Activated CD4-positive, alpha-beta T cell treated with anti-CD3 and anti-CD28 coated beads, Interleukin-2, amount 10 ng/mL, durations not matched to agents 7 days and 5 days (primary cell): ENCODE data around the gene ATXN1. TPM values are rescaled to one million over a fixed set of nuclear protein-coding genes. Genes with fewer than 3 reads are reported as not detected.

Experiments used
- CTCF ChIA-PET: fragments of 350-600 bp; sonication (Branson Sonifier 250); formaldehyde crosslinking; loops from one replicate; lab custom pipeline; 2021; ENCODE audit warnings: antibody characterized with exemption; lab: Charles Lee
- POLR2A ChIA-PET: fragments of 350-600 bp; sonication (Branson Sonifier 250); formaldehyde crosslinking; loops from one replicate; lab custom pipeline; 2021; ENCODE audit warnings: antibody characterized with exemption; lab: Charles Lee
- DNase-seq: peaks from one replicate; pipeline ENCODE4 v3.0.0-alpha.2; 2020
- H3K27ac Mint-ChIP-seq: one replicate; pipeline ENCODE4 v1.8.0; 2021; ENCODE audit warnings: mild to moderate bottlenecking, moderate library complexity, mixed read lengths
- H3K27me3 Mint-ChIP-seq: one replicate; pipeline ENCODE4 v1.8.0; 2021; ENCODE audit warnings: mixed read lengths
- H3K36me3 Mint-ChIP-seq: one replicate; pipeline ENCODE4 v1.8.0; 2021; ENCODE audit warnings: low read depth, mixed read lengths
- H3K4me1 Mint-ChIP-seq: one replicate; pipeline ENCODE4 v1.8.0; 2021; ENCODE audit warnings: mixed read lengths
- H3K4me3 Mint-ChIP-seq: one replicate; pipeline ENCODE4 v1.8.0; 2021; ENCODE audit warnings: mild to moderate bottlenecking, moderate library complexity, mixed read lengths
- H3K9me3 Mint-ChIP-seq: one replicate; pipeline ENCODE4 v1.8.0; 2021; ENCODE audit warnings: mixed read lengths
- total RNA-seq, 2 experiments: library from RNA; stranded (reverse); gene quantifications; one replicate each; pipeline ENCODE4 v1.2.3, GENCODE V29; 2021

Gene ATXN1
- total RNA-seq, 2 experiments from 2014 or later = 36.0 to 40.4 TPM

DNA sequence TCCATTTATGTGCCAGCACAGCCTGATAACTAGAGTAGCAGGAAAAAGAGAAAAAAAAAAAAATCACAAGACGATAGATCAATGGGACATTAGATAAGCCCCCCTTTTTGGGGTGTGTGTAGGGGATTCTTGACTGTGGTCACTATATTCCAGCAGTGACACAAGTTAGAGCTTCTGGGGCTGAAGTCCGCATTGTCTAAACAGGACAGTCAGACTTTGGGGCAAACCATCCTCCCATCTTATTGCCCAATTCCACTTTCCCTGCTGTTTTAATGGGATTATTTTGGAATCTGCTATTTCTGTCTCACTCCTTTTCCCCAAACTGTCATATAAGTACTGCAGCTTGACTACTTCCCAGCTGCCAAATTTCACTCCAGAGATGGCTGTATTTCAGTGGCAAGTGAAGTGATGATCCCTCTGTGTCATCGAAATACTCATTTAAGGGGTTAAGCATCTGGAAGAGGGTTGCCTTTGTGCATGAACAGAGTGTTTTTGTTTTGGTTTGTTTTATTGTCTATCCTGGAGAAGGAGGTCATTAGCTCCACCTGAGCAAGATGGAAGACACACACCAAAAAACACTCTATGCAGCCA lies 182.5 kb downstream of the ATXN1 start:
- ChIA-PET CTCF (no interaction called here), POLR2A (no interaction called here)
- Mint-ChIP-seq H3K36me3 (peaks cover 22% of the 10 kb centered on the region), H3K27ac (no peak overlapping the region), H3K9me3 (no peaks in the 10 kb centered on the region), H3K4me1 (peaks cover 8% of the 10 kb centered on the region), H3K4me3 (no peak overlapping the region), H3K27me3 (no peaks in the 10 kb centered on the region)
- no peak for DNase-seq

- Mint-ChIP-seq H3K4me3 (no peak overlapping the region), H3K4me1 (peaks cover 24% of the 10 kb centered on the region), H3K27me3 (no peaks in the 10 kb centered on the region), H3K36me3 (peaks cover 16% of the 10 kb centered on the region), H3K9me3 (peaks cover 4% of the 10 kb centered on the region), H3K27ac (no peak overlapping the region)
- CTCF ChIA-PET = no interaction called here
- POLR2A ChIA-PET = no interaction called here
- no peak for DNase-seq
Measured at GRCh38 chr6:16576451-16577368, 184.6 kb downstream of the ATXN1 start.

DNA sequence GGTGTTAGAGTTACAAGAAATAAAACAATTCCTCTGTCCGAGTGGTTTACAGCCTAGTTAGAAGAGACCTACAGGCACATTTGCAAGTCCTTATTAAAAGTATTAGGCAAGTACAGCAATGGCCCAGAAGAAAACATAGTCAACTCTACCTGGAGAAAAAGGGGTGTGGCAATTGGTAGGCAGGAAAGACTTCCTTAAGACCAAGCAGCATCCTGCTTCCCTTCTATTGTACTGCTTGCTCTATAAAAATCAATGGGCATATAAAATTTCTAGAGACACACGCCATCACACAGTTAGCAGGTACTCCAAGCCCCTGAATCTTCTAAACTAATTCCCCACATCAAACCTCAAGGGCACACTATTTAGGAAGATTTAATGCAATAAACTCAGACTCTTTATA lies 185.6 kb downstream of the ATXN1 start:
- Mint-ChIP-seq H3K27me3 (peaks cover 2% of the 10 kb centered on the region), H3K4me1 (peaks cover 24% of the 10 kb centered on the region), H3K9me3 (peaks cover 4% of the 10 kb centered on the region), H3K4me3 (no peak overlapping the region), H3K36me3 (peaks cover 14% of the 10 kb centered on the region), H3K27ac (no peak overlapping the region)
- ChIA-PET POLR2A (no interaction called here), CTCF (no interaction called here)
- no peak for DNase-seq

DNA sequence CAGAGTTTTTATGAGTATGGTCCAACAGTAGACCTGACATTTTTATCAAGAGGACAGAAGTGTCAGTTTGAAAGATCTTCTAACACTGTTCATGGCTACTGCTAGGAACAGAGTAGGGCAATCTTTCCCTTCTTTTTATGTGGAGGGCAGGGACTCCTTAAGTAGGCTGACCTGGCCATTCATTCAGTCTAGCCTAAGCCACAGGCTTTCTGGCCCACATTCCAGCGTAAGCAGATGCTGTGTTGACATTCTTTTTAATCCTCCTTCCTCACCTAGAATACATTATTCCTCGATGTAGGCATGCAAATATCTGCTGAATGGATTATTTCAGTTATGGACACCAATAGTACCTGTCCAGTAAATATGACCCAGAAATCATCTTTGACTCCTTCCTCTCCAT lies 188.3 kb downstream of the ATXN1 start:
- H3K9me3 Mint-ChIP-seq = peaks cover 4% of the 10 kb centered on the region
- no peak for DNase-seq
- POLR2A ChIA-PET = no interaction called here
- H3K36me3 Mint-ChIP-seq = peaks cover 11% of the 10 kb centered on the region
- H3K27ac Mint-ChIP-seq = no peak overlapping the region
- H3K4me3 Mint-ChIP-seq = no peak overlapping the region
- CTCF ChIA-PET = interaction anchor here (0.5 to 0.7 kb wide), 3 partner anchors 15 to 243 kb away, joined by 4 to 6 read pairs (median 4); no protein-coding TSS in a partner anchor
- peaks cover 2% of the 10 kb centered on the region for H3K27me3 Mint-ChIP-seq
- H3K4me1 Mint-ChIP-seq = peaks cover 31% of the 10 kb centered on the region

- no peak for DNase-seq
- Mint-ChIP-seq H3K36me3 (peaks cover 11% of the 10 kb centered on the region), H3K27ac (no peak overlapping the region), H3K4me3 (no peak overlapping the region), H3K9me3 (peaks cover 4% of the 10 kb centered on the region), H3K4me1 (peaks cover 31% of the 10 kb centered on the region), H3K27me3 (peaks cover 2% of the 10 kb centered on the region)
- CTCF ChIA-PET = interaction anchor here (0.7 kb wide), 1 partner anchor 16 kb away, joined by 4 read pairs; no protein-coding TSS in a partner anchor
- POLR2A ChIA-PET = no interaction called here
Measured at GRCh38 chr6:16572317-16572716, 188.9 kb downstream of the ATXN1 start.

DNA sequence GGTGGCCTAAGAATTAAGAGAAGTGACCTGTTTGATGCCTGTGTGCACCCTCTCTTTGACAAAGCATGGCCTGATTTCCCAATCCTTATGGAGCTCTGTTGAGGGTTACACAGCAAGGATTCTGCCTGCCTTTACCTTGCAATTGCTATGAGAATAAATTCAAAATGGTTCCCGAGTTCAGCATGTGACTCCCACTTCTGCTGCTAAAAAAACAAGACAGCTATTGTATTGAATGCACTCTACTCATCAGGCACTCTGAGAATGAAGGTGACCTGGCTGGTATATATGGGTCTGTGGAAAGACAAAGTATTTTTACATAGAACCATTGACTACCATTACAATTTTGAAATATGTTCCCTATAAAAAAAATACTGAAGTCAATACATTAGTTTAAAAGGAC lies 190.3 kb downstream of the ATXN1 start:
- peaks cover 28% of the 10 kb centered on the region for H3K4me1 Mint-ChIP-seq
- peaks cover 11% of the 10 kb centered on the region for H3K36me3 Mint-ChIP-seq
- H3K4me3 Mint-ChIP-seq = no peak overlapping the region
- ChIA-PET CTCF (interaction anchor here (0.6 kb wide), 1 partner anchor 866 kb away, joined by 3 read pairs; no protein-coding TSS in a partner anchor), POLR2A (no interaction called here)
- DNase-seq = no peak
- peaks cover 2% of the 10 kb centered on the region for H3K27me3 Mint-ChIP-seq
- no peak overlapping the region for H3K27ac Mint-ChIP-seq
- peaks cover 4% of the 10 kb centered on the region for H3K9me3 Mint-ChIP-seq

- POLR2A ChIA-PET = no interaction called here
- no peak overlapping the region for H3K27ac Mint-ChIP-seq
- peaks cover 2% of the 10 kb centered on the region for H3K27me3 Mint-ChIP-seq
- peaks cover 24% of the 10 kb centered on the region for H3K4me1 Mint-ChIP-seq
- no peak for DNase-seq
- no peak overlapping the region for H3K4me3 Mint-ChIP-seq
- H3K36me3 Mint-ChIP-seq = peaks cover 10% of the 10 kb centered on the region
- peaks cover 4% of the 10 kb centered on the region for H3K9me3 Mint-ChIP-seq
- CTCF ChIA-PET = interaction anchor here (0.6 kb wide), 1 partner anchor 865 kb away, joined by 3 read pairs; no protein-coding TSS in a partner anchor
Measured at GRCh38 chr6:16570221-16570553, 191.1 kb downstream of the ATXN1 start.

DNA sequence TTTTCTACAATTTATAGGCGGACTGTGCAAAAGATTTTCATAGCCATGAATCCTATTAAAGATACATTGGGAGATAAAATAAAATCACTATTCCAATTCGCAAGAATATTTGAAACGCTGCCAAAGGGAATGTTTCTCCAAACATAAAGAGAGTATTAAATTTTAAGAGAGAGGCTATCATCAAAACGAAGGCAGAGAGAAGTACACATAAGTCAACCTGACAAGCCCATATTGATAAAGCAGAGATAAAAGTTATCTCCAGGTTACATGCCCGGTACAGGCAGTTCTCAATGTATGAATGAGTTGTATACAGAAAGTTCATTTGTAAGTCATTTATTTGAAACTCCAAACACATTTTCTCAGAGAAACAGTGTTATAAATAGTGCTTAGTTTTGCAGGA lies 193.1 kb downstream of the ATXN1 start:
- CTCF ChIA-PET = no interaction called here
- POLR2A ChIA-PET = no interaction called here
- Mint-ChIP-seq H3K4me3 (no peak overlapping the region), H3K9me3 (no peaks in the 10 kb centered on the region), H3K27ac (no peak overlapping the region), H3K36me3 (no peaks in the 10 kb centered on the region), H3K4me1 (peaks cover 16% of the 10 kb centered on the region), H3K27me3 (peaks cover 2% of the 10 kb centered on the region)
- DNase-seq = no peak

DNA sequence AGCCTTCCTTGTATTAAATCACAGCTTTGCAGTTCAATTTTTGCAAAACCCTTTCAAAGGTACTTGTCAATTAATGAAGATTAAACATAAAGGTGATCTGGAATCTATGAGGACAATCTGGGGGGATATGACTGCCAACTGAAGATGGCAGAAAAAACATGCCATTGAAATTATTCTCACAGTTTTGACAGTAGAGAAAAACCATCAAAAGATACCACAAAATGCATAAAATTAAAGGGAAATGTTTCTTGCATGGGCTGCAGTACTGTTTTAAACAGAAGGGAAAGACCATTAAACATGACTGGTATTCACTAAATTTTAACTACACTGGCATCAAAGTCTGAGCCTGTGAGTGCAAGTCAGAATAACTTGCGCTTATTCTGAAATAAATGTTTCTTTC lies 194.2 kb downstream of the ATXN1 start:
- Mint-ChIP-seq H3K4me1 (peaks cover 7% of the 10 kb centered on the region), H3K4me3 (no peak overlapping the region), H3K9me3 (no peaks in the 10 kb centered on the region), H3K27ac (no peak overlapping the region), H3K36me3 (no peaks in the 10 kb centered on the region), H3K27me3 (peaks cover 2% of the 10 kb centered on the region)
- DNase-seq = no peak
- ChIA-PET POLR2A (no interaction called here), CTCF (interaction anchor here (0.5 kb wide), 1 partner anchor 116 kb away, joined by 5 read pairs; no protein-coding TSS in a partner anchor)

GRCh38 chr6:16564436-16564835 lies 196.8 kb downstream of the ATXN1 start:
- no peak overlapping the region for H3K27ac Mint-ChIP-seq
- peaks cover under 1% of the 10 kb centered on the region for H3K4me1 Mint-ChIP-seq
- H3K36me3 Mint-ChIP-seq = no peaks in the 10 kb centered on the region
- no peak overlapping the region for H3K4me3 Mint-ChIP-seq
- CTCF ChIA-PET = interaction anchor here (0.6 kb wide), 2 partner anchors 50 to 64 kb away, joined by 3 to 4 read pairs; no protein-coding TSS in a partner anchor
- DNase-seq = no peak
- H3K9me3 Mint-ChIP-seq = no peaks in the 10 kb centered on the region
- no peaks in the 10 kb centered on the region for H3K27me3 Mint-ChIP-seq
- POLR2A ChIA-PET = no interaction called here

DNA sequence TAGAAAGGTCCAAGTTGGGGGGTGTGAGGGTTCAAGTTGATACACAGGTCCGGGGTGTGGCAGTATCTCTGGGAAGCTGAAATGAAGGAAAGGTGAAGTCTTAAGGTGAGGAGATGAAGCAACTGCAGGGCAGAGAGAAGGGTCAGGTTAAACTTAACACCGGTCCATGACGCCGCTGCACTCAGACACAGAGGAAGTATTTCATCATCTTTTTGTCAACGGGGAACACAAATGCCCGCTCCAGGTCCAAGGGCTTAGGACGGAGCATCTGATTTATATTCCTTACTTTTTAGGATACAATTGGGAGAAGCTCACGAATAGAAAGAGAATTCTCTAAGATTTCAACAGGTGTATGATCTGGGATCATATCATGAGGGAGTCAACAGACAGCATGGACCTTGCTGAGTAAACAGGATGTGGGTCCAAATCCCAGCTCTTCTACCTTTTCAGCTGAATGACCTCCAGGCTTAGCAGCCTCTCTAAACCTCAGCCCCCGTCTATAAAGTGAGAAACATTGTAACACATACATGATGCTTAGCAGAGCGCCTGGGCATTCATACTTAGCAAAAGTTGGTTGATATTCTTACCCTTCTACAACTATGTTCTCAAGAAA lies 197.5 kb downstream of the ATXN1 start:
- no peaks in the 10 kb centered on the region for H3K27me3 Mint-ChIP-seq
- H3K4me1 Mint-ChIP-seq = no peaks in the 10 kb centered on the region
- ChIA-PET CTCF (interaction anchor here (0.6 kb wide), 1 partner anchor 50 kb away, joined by 3 read pairs; no protein-coding TSS in a partner anchor), POLR2A (no interaction called here)
- no peaks in the 10 kb centered on the region for H3K36me3 Mint-ChIP-seq
- H3K4me3 Mint-ChIP-seq = no peak overlapping the region
- H3K27ac Mint-ChIP-seq = no peak overlapping the region
- DNase-seq = no peak
- no peaks in the 10 kb centered on the region for H3K9me3 Mint-ChIP-seq

- Mint-ChIP-seq H3K27ac (no peak overlapping the region), H3K27me3 (no peaks in the 10 kb centered on the region), H3K36me3 (no peaks in the 10 kb centered on the region), H3K4me1 (no peaks in the 10 kb centered on the region), H3K9me3 (no peaks in the 10 kb centered on the region), H3K4me3 (no peak overlapping the region)
- no peak for DNase-seq
- ChIA-PET CTCF (interaction anchor here (0.6 to 0.8 kb wide), 2 partner anchors 58 to 315 kb away, joined by 3 read pairs; no protein-coding TSS in a partner anchor), POLR2A (no interaction called here)
Measured at GRCh38 chr6:16562498-16562897, 198.8 kb downstream of the ATXN1 start.
